Stimulated activated effector memory CD8-positive, alpha-beta T cell treated with anti-CD3 and anti-CD28 coated beads, Interleukin-12 subunit alpha, Interleukin-12 subunit beta, amount 100 ng/mL, for 72 hours (primary cell): ENCODE measurements around the gene OR10H4.
"Not testable (repeated sequence)": the region's sequence is repeated elsewhere in the genome, so short reads cannot be mapped to it uniquely, and the experiment has no call there.

Experiments
- ATAC-seq: fragments of 150-1000 bp; cut with Tn5 transposase; 2 replicates; pipeline ENCODE4 v1.10.0; 2021
- DNase-seq, 2 donors: peaks; one replicate each; pipeline ENCODE4 v3.0.0; 2021 to 2022; ENCODE audit warnings: low spot score in 2 of 2
- H3K27ac Mint-ChIP-seq: one replicate; pipeline ENCODE4 v1.8.0; 2022; ENCODE audit warnings: mild to moderate bottlenecking, mixed read lengths
- H3K36me3 Mint-ChIP-seq: one replicate; pipeline ENCODE4 v1.8.0; 2022; ENCODE audit warnings: mild to moderate bottlenecking, mixed read lengths
- H3K4me1 Mint-ChIP-seq: one replicate; pipeline ENCODE4 v1.8.0; 2022; ENCODE audit warnings: mixed read lengths
- H3K4me3 Mint-ChIP-seq: one replicate; pipeline ENCODE4 v1.8.0; 2022; ENCODE audit warnings: mild to moderate bottlenecking, mixed read lengths
- H3K9me3 Mint-ChIP-seq: one replicate; pipeline ENCODE4 v1.8.0; 2022; ENCODE audit warnings: mixed read lengths

OR10H4 gene, protein sequence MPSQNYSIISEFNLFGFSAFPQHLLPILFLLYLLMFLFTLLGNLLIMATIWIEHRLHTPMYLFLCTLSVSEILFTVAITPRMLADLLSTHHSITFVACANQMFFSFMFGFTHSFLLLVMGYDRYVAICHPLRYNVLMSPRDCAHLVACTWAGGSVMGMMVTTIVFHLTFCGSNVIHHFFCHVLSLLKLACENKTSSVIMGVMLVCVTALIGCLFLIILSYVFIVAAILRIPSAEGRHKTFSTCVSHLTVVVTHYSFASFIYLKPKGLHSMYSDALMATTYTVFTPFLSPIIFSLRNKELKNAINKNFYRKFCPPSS

DNA sequence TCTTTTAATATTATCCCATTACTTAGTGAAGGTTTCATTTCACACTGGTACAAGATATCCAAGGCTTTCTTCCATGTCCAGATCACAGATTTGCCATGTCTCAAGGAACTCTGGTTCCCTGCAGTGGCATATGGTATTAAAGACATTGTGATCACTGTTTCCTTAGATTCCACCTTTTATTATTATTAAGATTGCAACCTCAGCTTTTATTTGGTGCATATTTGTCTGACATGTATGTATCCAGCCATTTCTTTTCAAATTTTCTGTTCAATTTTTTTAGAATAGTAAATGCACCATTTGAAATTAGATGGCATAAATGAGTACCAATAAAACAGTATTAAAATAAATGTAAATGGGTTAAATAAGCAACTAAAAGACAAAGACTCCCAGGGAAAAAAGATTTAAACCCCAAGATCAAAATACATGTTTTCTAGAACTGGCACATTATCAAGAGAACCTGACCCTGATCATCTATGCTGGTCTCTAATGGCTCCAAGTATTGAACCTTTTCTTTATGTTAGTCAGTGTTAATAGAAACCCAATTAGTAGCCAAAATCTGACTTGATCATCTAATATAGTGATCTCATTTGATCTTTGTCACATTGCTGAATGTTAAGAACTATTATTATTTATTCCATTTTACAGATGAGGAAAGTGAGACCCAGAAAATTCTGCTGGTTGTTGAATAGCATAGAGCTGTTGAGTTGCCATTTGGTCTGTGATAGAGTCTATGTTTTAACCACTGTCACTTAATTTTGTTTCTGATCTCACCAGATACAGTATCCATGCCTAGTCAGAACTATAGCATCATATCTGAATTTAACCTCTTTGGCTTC lies at the start of gene OR10H4:
Gene OR10H4, plus strand, starts transcription at position 786 of the 836 bp plus-strand sequence. Its CDS starts 0 bp downstream, at position 786.
- ATAC-seq (no peak), DNase-seq (no peak)
- H3K4me1 Mint-ChIP-seq = no peaks in the 10 kb centered on the region
- peaks cover 13% of the 10 kb centered on the region for H3K9me3 Mint-ChIP-seq
- no peak within 1 kb of the TSS for H3K4me3 Mint-ChIP-seq
- no peak within 1 kb of the TSS for H3K27ac Mint-ChIP-seq
- H3K36me3 Mint-ChIP-seq = no peaks in the 10 kb centered on the region

DNA sequence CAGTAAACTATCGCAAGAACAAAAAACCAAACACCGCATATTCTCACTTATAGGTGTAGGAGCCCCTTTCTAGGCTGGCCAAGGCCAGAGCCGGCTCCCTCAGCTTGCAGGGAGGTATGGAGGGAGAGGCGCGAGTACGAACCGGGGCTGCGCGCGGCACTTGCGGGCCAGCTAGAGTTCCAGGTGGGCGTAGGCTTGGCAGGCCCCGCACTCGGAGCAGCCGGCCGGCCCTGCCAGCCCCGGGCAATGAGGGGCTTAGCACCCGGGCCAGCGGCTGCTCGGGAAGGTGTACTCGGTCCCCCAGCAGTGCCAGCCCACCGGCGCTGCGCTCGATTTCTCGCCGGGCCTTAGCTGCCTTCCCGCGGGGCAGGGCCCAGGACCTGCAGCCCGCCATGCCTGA lies 49.2 kb upstream of the OR10H4 start:
- peak overlapping the region; percentile 38 for H3K4me3 Mint-ChIP-seq
- H3K9me3 Mint-ChIP-seq = not testable (repeated sequence)

DNA sequence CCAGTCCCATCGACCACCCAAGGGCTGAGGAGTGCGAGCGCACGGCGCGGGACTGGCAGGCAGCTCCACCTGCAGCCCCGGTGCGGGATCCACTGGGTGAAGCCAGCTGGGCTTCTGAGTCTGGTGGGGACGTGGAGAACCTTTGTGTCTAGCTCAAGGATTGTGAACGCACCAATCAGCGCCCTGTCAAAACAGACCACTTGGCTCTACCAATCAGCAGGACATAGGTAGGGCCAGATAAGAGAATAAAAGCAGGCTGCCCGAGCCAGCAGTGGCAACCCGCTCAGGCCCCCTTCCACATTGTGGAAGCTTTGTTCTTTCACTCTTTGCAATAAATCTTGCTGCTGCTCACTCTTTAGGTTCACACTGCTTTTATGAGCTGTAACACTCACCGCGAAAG lies 48.8 kb upstream of the OR10H4 start:
- H3K4me3 Mint-ChIP-seq = peak overlapping the region; percentile 38
- H3K4me1 Mint-ChIP-seq, H3K27ac Mint-ChIP-seq, H3K36me3 Mint-ChIP-seq, ATAC-seq, H3K9me3 Mint-ChIP-seq: not testable (repeated sequence)
- peak in 1 of 2 donors; percentile 46 for DNase-seq

More for the DNA sequence above, 49.2 kb upstream of the OR10H4 start:
- H3K36me3 Mint-ChIP-seq, H3K4me1 Mint-ChIP-seq, H3K27ac Mint-ChIP-seq, DNase-seq, ATAC-seq: not testable (repeated sequence)

DNA sequence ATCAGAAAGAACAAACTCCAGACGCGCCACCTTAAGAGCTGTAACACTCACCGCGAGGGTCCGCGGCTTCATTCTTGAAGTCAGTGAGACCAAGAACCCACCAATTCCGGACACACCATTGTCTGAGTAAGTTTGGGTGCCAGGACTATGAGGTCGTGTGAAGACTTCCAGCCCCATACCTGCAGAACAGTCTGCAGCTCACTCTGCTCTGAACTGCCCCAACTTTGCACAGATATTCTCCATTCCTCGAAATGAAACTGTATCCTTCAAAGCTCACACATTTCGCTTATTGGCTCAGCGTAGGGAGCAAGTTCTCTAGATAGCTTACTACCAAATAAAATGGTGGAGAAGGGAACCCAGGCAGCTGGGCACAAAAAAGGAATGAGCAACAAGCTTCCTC lies 48.3 kb upstream of the OR10H4 start:
- ATAC-seq = no peak
- Mint-ChIP-seq H3K9me3 (no peaks in the 10 kb centered on the region), H3K4me1 (no peaks in the 10 kb centered on the region), H3K36me3 (no peaks in the 10 kb centered on the region), H3K4me3 (peak overlapping the region; percentile 38), H3K27ac (no peak overlapping the region)
- no peak for DNase-seq

DNA sequence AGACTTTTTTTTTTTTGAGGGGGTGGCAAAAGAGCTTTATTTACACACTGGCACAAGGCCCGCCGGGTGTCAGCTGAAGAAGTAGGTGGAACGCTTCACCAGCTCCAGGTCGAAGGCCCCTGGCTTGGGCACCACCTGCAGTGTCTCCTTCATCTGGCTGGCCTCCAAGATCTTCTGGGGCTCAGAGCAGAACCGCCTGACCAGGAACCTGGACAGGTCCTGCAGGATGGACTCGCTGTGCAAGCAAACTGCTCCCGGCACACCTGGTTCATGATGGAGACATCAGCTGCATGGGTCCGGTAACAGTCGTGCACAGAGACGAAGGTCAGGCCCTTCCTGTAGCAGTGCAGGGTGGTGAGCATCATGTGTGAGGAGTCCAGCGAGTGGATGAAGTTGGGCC lies 46.6 kb upstream of the OR10H4 start:
- Mint-ChIP-seq H3K9me3 (no peaks in the 10 kb centered on the region), H3K4me3 (no peak overlapping the region), H3K4me1 (no peaks in the 10 kb centered on the region), H3K36me3 (no peaks in the 10 kb centered on the region), H3K27ac (no peak overlapping the region)
- DNase-seq (no peak), ATAC-seq (no peak)

DNA sequence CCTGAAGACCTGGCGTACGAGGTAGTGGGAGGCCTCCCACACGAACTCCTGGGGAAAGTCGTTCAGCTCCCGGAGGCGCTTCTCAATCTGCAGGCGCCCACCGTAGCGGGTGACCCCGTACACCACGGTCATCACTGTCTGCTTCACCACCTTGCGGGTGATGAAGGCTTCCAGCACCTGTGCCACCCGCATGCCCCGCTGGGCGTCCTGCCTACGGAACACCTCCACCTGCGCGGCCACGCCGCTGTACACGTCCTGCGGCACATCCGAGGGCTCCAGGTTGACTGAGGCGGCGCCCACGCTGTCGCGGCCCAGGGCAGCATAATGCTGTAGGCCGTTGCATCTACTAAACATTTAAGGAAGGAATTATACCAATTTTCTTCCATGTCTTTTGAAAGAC lies 45.9 kb upstream of the OR10H4 start:
- H3K9me3 Mint-ChIP-seq, DNase-seq, H3K36me3 Mint-ChIP-seq, H3K4me3 Mint-ChIP-seq, H3K4me1 Mint-ChIP-seq, H3K27ac Mint-ChIP-seq, ATAC-seq: not testable (repeated sequence)

DNA sequence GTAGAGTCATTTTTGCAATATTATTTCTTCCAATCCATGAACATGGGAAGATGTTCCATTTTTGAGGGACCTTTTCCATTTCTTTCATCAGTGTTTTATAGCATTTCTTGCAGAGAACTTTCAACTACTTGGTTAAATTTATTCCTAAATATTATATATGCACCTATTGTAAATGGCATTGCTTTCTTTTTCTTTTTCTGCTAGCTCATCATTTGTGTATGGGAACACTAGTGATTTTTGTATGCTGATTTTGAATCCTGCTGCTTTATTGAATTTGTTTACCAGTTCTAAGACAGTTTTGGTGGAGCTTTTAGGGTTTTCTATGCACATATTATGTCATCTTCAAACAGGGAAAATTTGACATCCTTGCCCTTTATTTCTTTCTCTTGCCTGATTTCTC lies 43.8 kb upstream of the OR10H4 start:
- Mint-ChIP-seq H3K27ac (no peak overlapping the region), H3K9me3 (peaks cover 2% of the 10 kb centered on the region)

DNA sequence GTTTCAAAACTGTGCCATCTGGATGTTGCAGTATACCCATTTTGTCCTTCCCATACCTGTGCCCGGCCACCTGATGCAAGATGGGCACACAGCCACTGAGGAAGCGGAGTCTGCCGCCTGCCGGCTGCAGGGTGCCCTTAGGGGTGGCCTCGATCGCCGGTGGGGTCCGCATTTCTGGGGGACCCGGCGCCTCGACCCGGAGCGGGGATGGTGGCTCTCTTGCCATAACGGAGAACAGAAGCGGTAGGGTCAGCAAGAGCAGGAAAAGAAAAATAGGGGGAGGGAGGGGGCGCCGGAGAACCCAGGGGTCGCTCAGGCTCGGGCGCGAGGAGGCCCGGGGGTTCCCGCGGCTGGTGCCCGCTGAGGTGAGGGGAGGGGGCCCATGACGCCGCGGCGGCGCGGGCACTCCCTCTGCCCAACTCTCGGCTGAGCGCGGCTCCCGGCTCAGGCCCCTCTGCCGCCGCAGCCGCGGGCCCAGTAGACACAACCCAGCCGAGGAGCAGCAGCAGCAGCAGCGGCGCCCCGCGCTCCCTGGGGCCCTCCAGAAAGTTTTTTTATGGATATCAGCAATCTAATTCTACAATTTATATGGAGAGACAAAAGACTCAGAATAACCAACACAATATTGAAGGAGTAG lies 37.1 kb upstream of the OR10H4 start:
- ATAC-seq (no peak), DNase-seq (no peak)
- Mint-ChIP-seq H3K27ac (no peak overlapping the region), H3K4me1 (peaks cover 7% of the 10 kb centered on the region), H3K36me3 (no peaks in the 10 kb centered on the region), H3K4me3 (no peak overlapping the region), H3K9me3 (peaks cover 10% of the 10 kb centered on the region)

More for the DNA sequence above, 43.8 kb upstream of the OR10H4 start:
- H3K36me3 Mint-ChIP-seq = no peaks in the 10 kb centered on the region
- ATAC-seq (no peak), DNase-seq (no peak)
- H3K4me1 Mint-ChIP-seq = no peaks in the 10 kb centered on the region
- no peak overlapping the region for H3K4me3 Mint-ChIP-seq

DNA sequence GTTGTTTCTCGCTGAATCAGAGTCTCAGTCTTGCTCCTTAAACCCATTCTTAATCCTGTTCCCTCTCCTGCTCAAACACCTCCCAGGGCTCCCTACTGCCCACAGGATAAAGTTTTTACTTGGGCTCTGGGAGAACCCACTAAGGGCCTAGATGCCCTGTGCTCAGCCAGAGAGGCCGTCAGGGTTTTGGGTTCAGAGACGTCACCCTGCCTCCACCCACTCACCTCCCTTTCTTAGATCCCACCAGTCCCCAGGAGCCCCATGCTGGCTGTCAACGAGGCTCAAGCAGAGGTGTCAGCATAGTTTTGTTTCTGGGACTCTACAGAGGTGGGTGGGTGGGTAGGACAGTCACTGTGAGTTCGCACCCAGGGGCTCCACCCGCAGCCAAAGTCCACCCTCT lies 35.4 kb upstream of the OR10H4 start:
- Mint-ChIP-seq H3K36me3 (no peaks in the 10 kb centered on the region), H3K4me3 (no peak overlapping the region)
- no peak for ATAC-seq

DNA sequence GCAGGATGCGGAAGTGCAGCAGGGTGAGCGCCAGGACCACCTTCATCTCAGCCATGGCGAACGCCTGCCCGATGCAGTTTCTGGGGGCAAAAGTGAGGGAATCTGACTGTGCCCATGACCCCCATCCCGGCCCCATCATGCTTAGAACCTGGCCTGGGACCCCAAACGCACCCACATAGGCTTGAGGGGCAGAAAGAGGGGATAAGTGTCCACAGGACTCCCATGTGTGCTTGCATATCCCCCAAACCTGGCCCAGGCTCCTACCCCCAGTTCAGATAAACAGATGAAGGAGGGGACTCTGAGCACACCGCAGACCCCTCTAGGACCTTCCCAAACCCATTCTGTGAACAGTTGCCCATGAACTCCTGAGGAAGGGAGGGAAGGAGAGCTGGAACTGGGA lies 35.0 kb upstream of the OR10H4 start:
- H3K4me3 Mint-ChIP-seq = no peak overlapping the region
- no peaks in the 10 kb centered on the region for H3K36me3 Mint-ChIP-seq
- no peak overlapping the region for H3K27ac Mint-ChIP-seq
- DNase-seq (no peak), ATAC-seq (no peak)
- H3K9me3 Mint-ChIP-seq = peaks cover 8% of the 10 kb centered on the region
- peaks cover 7% of the 10 kb centered on the region for H3K4me1 Mint-ChIP-seq

More for the DNA sequence above, 35.4 kb upstream of the OR10H4 start:
- peak in 1 of 2 donors; percentile 38 for DNase-seq
- H3K4me1 Mint-ChIP-seq = peaks cover 7% of the 10 kb centered on the region
- peaks cover 8% of the 10 kb centered on the region for H3K9me3 Mint-ChIP-seq
- H3K27ac Mint-ChIP-seq = no peak overlapping the region

DNA sequence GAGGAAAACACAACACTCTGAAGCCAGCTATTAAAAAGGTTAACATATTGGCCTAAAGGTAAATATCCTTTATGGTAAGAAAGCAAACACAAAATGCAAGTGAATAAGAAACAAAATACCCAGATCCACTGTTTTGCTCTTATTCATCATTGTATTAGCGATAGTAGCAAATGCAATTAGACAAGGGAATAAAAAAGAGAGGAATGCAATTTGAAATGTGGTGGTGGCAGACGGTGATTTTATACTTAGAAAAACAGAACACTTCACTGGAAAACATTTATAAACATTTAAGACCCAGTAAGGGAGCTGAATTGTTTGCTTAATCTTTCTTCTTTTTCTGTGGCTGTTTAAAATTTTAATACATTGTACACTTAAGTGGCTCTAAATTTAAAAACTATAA lies 33.7 kb upstream of the OR10H4 start:
- Mint-ChIP-seq H3K36me3 (no peaks in the 10 kb centered on the region), H3K9me3 (peaks cover 8% of the 10 kb centered on the region), H3K4me3 (no peak overlapping the region), H3K27ac (no peak overlapping the region), H3K4me1 (peaks cover 7% of the 10 kb centered on the region)
- DNase-seq (no peak), ATAC-seq (no peak)

DNA sequence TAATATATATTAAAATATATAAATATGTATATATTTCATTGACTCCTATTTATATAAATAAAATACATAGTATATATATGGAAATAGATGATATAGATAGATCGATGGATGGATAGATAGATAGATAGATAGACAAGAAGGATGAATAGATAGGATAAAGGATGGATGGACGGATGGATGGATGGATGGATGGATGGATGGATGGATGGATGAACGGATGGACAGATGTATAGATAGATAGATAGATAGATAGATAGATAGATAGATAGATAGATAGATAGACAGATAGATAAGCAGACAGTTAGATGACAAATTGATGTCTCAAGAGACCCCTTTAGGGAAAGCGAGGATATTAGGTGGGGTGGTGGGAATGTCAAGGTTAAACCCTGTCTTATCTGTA lies 29.6 kb upstream of the OR10H4 start:
- no peak for DNase-seq
- Mint-ChIP-seq H3K9me3 (peaks cover 8% of the 10 kb centered on the region), H3K36me3 (no peaks in the 10 kb centered on the region), H3K4me3 (no peak overlapping the region), H3K4me1 (no peaks in the 10 kb centered on the region), H3K27ac (no peak overlapping the region)
- ATAC-seq = no peak

DNA sequence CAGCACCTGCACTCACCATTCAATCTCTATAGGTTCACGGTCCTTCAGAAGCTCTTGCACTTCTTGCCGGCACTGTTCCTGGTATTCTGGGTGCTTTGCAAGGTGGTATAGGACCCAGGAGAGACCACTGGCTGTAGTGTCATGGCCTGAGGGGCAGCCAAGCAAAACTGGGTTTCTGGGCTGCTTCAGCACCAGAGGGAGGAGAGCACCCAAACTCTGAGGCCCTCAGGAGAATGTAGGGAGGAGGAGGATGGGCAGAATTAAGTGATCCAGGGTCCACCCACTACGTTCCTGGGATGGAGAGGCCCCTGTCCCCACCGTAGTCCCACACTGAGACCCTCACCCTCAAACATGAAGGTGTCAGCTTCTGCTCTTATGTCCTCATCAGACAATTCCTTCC lies 26.8 kb upstream of the OR10H4 start:
- no peak overlapping the region for H3K27ac Mint-ChIP-seq
- H3K9me3 Mint-ChIP-seq = no peaks in the 10 kb centered on the region
- no peaks in the 10 kb centered on the region for H3K4me1 Mint-ChIP-seq
- DNase-seq (no peak), ATAC-seq (no peak)
- H3K36me3 Mint-ChIP-seq = no peaks in the 10 kb centered on the region
- no peak overlapping the region for H3K4me3 Mint-ChIP-seq

DNA sequence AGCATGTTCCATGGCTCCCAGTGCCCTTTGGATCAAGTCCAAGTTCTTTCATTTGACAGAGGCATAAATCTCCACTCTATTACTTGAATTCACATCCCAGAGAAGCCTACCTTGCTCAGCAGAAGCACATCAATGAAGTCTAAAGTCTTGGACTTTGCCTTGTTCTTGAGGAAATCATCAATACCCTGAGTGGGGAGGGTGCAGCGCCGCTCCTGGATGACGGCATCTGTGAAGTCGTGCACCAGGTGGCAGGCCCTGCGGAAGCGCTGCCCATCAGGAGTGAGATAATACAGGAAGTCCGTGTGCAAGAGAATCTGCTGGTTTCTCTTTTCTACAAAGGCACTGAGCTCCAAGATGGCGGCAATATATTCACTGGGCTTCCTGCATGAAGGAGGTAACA lies 25.1 kb upstream of the OR10H4 start:
- no peak overlapping the region for H3K4me3 Mint-ChIP-seq
- no peak overlapping the region for H3K27ac Mint-ChIP-seq
- no peaks in the 10 kb centered on the region for H3K9me3 Mint-ChIP-seq
- H3K4me1 Mint-ChIP-seq = no peaks in the 10 kb centered on the region
- no peak for DNase-seq
- ATAC-seq = no peak
- H3K36me3 Mint-ChIP-seq = no peaks in the 10 kb centered on the region

DNA sequence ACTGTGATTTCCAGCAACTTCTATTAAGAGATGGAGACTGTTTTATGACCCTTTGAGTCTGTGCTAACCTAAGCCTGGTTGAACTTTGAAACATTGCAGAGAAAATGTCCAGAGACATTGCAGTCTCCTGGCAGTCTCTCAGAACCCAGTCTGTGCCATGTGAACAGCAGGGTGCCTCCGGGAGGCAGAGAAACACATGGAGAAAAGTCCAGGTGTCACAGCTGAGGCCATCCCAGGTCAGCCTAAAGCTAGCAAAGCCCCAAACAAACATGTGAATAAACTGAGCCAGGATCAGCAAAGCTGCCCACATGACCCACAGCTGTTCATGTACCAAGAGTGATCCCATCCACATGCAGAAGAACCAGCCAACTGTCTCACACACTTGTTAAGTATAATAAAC lies 22.3 kb upstream of the OR10H4 start:
- Mint-ChIP-seq H3K27ac (no peak overlapping the region), H3K4me1 (no peaks in the 10 kb centered on the region), H3K9me3 (peaks cover 6% of the 10 kb centered on the region), H3K36me3 (peaks cover 6% of the 10 kb centered on the region), H3K4me3 (no peak overlapping the region)
- no peak for DNase-seq
- ATAC-seq = no peak
